DOHH2 (cell line): ENCODE results near the gene FLYWCH2.

Experiments
- H3F3A ChIP-seq: fragments of 200-600 bp; sonication (generic), shearing (Covaris generic); 2 replicates; pipeline ENCODE4 v1.6.0; 2016; ENCODE audit warnings: antibody characterized with exemption, mild to moderate bottlenecking; ENCODE audit not compliant: control insufficient read depth, insufficient read depth
- H3K27ac ChIP-seq: fragments of 200-600 bp; sonication (generic); 2 replicates; pipeline ENCODE4 v1.5.1; 2014; ENCODE audit warnings: low read depth, mild to moderate bottlenecking, low read length, moderate library complexity
- H3K27me3 ChIP-seq: fragments of 200-600 bp; sonication (generic); 2 replicates; pipeline ENCODE4 v1.6.1; 2014; ENCODE audit warnings: mild to moderate bottlenecking, low read length, mixed read lengths; ENCODE audit not compliant: control insufficient read depth
- H3K36me3 ChIP-seq: fragments of 200-600 bp; sonication (generic); 2 replicates; pipeline ENCODE4 v1.6.1; 2014; ENCODE audit warnings: mild to moderate bottlenecking, low read length, moderate library complexity, mixed read lengths; ENCODE audit not compliant: control insufficient read depth
- H3K4me1 ChIP-seq: fragments of 200-600 bp; sonication (generic); 2 replicates; pipeline ENCODE4 v1.6.1; 2014; ENCODE audit warnings: mild to moderate bottlenecking, low read length, mixed read lengths; ENCODE audit not compliant: control insufficient read depth
- H3K4me2 ChIP-seq: fragments of 200-600 bp; sonication (generic); 2 replicates; pipeline ENCODE4 v1.6.0; 2014; ENCODE audit warnings: mild to moderate bottlenecking, low read length, moderate library complexity
- H3K4me3 ChIP-seq: fragments of 200-600 bp; sonication (generic); 2 replicates; pipeline ENCODE4 v1.5.1; 2014; ENCODE audit warnings: mild to moderate bottlenecking, low read length, mixed read lengths
- H3K79me2 ChIP-seq: fragments of 200-600 bp; sonication (generic); 2 replicates; pipeline ENCODE4 v1.6.1; 2014; ENCODE audit warnings: mild to moderate bottlenecking, low read length, mixed read lengths; ENCODE audit not compliant: control insufficient read depth
- H3K9me2 ChIP-seq: fragments of 200-600 bp; sonication (generic); replicated peaks from 2 replicates; pipeline ENCODE4 v1.6.1; 2014; ENCODE audit warnings: mild to moderate bottlenecking, low read length, mixed read lengths; ENCODE audit not compliant: control insufficient read depth
- H3K9me3 ChIP-seq: fragments of 200-600 bp; sonication (generic); 2 replicates; pipeline ENCODE4 v1.6.1; 2014; ENCODE audit warnings: antibody characterized with exemption, low read length, mixed read lengths; ENCODE audit not compliant: control insufficient read depth, insufficient read depth
- H4K20me1 ChIP-seq: fragments of 200-600 bp; sonication (generic); 2 replicates; pipeline ENCODE4 v1.6.0; 2014; ENCODE audit warnings: low read depth, mild to moderate bottlenecking, antibody characterized with exemption, low read length, moderate library complexity; ENCODE audit not compliant: control insufficient read depth, insufficient read depth
- EZH2phosphoT487 ChIP-seq: fragments of 200-600 bp; sonication (generic); IDR thresholded peaks from 2 replicates; pipeline ENCODE4 v1.6.1; 2017; ENCODE audit warnings: borderline replicate concordance, mild to moderate bottlenecking, antibody characterized with exemption, low read length, moderate library complexity, mixed read lengths
- TF ChIP-seq, protein P1 (sequence below): fragments of 200-600 bp; sonication (generic); IDR thresholded peaks from one replicate; pipeline ENCODE4 v1.5.1; 2014; ENCODE audit warnings: antibody characterized with exemption, mild to moderate bottlenecking, low read depth, low read length; ENCODE audit not compliant: poor library complexity, severe bottlenecking

The FLYWCH2 gene

DNA sequence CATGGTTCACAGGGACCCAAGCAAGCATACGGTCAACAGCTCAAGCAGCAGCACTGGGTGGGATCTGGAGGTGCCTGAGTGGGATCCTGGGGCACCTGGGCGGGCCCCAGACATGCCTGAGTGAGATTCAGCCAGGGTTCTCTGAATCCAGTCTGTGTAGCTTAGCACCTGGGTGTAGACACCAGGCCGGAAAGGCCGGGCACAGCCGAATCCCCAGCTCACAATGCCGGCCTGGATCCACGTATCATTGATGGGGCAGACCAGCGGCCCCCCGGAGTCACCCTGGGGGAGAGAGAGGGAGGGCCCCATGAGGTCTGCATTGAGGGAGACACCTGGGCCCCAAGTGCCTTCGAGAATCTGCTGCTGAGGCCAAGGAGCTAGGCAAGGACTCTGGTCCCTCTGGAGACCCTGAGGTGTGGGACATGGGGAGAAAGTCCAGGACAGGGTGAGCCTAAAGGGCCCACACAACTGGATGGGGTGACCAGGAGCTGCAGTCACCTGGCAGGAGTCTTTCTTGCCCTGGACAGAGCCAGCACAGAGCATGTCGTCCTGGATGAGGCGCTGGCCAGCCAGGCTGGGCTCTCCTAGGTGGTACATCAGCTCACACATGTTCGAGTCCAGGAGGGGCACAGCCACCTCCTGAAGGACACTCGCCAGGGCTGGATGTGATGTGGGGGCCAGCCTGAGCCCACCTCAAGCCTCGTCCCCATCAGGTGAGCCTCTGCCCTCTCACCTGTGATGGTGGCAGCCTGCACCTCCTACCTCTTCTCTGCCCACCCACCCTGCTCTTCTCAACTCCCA is 43.2 kb upstream of the FLYWCH2 start:
- no peaks in the 10 kb centered on the region for H3K79me2 ChIP-seq
- no peak overlapping the region for H3K27ac ChIP-seq
- H3K4me2 ChIP-seq = no peak overlapping the region
- no peaks in the 10 kb centered on the region for H3K36me3 ChIP-seq
- peaks cover 19% of the 10 kb centered on the region for H3K4me1 ChIP-seq
- H3K9me2 ChIP-seq = no peaks in the 10 kb centered on the region
- no peak overlapping the region for H3K4me3 ChIP-seq
- H3K9me3 ChIP-seq = 0 out of 2 replicates have a peak, but pooled peaks cover 3% of the 10 kb centered on the region
- no peaks in the 10 kb centered on the region for H3K27me3 ChIP-seq
- no peak for TF ChIP-seq EZH2phosphoT487
- TF ChIP-seq, protein P1, sequence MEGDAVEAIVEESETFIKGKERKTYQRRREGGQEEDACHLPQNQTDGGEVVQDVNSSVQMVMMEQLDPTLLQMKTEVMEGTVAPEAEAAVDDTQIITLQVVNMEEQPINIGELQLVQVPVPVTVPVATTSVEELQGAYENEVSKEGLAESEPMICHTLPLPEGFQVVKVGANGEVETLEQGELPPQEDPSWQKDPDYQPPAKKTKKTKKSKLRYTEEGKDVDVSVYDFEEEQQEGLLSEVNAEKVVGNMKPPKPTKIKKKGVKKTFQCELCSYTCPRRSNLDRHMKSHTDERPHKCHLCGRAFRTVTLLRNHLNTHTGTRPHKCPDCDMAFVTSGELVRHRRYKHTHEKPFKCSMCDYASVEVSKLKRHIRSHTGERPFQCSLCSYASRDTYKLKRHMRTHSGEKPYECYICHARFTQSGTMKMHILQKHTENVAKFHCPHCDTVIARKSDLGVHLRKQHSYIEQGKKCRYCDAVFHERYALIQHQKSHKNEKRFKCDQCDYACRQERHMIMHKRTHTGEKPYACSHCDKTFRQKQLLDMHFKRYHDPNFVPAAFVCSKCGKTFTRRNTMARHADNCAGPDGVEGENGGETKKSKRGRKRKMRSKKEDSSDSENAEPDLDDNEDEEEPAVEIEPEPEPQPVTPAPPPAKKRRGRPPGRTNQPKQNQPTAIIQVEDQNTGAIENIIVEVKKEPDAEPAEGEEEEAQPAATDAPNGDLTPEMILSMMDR = no peak
- peaks cover 24% of the 10 kb centered on the region for H3F3A ChIP-seq
- H4K20me1 ChIP-seq = no peaks in the 10 kb centered on the region

DNA sequence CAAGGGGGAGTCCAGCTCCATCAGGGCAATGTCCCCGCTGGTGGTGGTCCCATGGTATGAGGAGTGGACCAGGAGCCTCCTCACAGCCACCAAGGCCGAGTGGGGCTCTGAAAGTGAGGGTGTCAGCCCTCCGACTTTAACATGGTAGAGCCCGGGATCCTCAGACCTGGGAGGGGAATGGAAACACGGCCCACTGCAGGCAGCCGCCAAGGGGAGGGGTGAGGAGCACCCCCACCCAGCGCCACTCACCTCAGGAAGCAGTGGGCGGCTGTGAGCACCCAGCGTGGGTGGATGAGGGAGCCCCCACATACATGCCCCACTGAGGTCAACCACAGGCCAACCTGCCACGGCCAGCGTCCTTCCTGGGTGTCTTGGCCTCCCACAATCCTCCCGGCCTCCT is 42.1 kb upstream of the FLYWCH2 start:
- Histone ChIP-seq H3K27me3 (no peaks in the 10 kb centered on the region), H3K4me1 (peaks cover 23% of the 10 kb centered on the region)
- TF ChIP-seq, protein P1 = no peak
- TF ChIP-seq EZH2phosphoT487 = no peak

DNA sequence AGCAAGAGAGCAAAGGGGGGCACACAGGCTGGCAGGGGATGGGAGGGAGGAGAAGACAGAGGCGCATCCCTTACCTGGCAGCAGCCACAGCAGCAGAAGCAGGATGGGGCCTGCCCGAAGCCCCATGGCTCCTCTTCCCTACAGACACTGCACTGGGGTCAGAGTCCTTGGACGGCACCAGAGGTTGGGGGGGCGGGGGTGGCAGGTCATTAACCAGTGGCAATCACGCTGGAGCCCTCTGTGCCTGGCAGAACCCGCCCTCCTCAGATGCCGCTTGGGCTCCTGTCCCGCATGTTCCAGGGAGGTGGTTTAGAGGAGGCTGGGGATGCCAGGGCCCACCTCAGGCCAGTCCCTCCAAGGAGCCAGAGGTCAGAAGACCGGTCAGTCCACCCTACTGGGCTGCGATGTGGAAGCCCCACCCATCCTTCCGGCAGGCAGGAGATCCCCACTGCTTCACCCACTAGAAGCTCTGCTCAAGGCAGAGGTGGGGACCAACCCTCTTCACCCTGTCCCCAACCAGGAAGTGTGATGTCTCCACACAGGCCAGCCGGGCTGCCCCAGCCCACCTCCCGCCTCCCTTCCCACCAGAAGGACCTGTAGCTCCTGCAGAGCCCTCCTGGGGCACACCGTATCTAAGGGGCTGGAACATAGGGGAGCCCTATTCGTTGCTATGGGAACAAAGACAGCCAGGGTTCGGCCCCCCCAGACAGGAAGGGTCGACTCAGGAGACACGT is 41.2 kb upstream of the FLYWCH2 start:
- TF ChIP-seq EZH2phosphoT487 = no peak
- TF ChIP-seq, protein P1 = no peak
- peaks cover 24% of the 10 kb centered on the region for H3F3A ChIP-seq
- H3K27me3 ChIP-seq = no peaks in the 10 kb centered on the region
- H4K20me1 ChIP-seq = no peaks in the 10 kb centered on the region
- 0 out of 2 replicates have a peak, but pooled peaks cover 3% of the 10 kb centered on the region for H3K9me3 ChIP-seq
- H3K27ac ChIP-seq = no peak overlapping the region
- H3K9me2 ChIP-seq = no peaks in the 10 kb centered on the region
- peak overlapping the region; percentile 56 for H3K4me2 ChIP-seq
- peaks cover 23% of the 10 kb centered on the region for H3K4me1 ChIP-seq
- H3K36me3 ChIP-seq = no peaks in the 10 kb centered on the region
- H3K4me3 ChIP-seq = peak overlapping the region; percentile 64
- H3K79me2 ChIP-seq = no peaks in the 10 kb centered on the region

More for the DNA sequence above, 42.1 kb upstream of the FLYWCH2 start:
- no peaks in the 10 kb centered on the region for H3K79me2 ChIP-seq
- no peak overlapping the region for H3K4me3 ChIP-seq
- no peaks in the 10 kb centered on the region for H3K36me3 ChIP-seq
- H3K9me3 ChIP-seq = 0 out of 2 replicates have a peak, but pooled peaks cover 3% of the 10 kb centered on the region
- H3K4me2 ChIP-seq = no peak overlapping the region
- peaks cover 24% of the 10 kb centered on the region for H3F3A ChIP-seq
- H4K20me1 ChIP-seq = no peaks in the 10 kb centered on the region
- no peaks in the 10 kb centered on the region for H3K9me2 ChIP-seq
- no peak overlapping the region for H3K27ac ChIP-seq
